Gastroesophageal sphincter (tissue), 4 donors: ENCODE results near the gene OR5AN1. TPM values are rescaled to one million over a fixed set of nuclear protein-coding genes. Genes with fewer than 3 reads are reported as not detected.

ENCODE experiments used
- ATAC-seq: fragments of 150-250 bp; one replicate; pipeline ENCODE4 v1.9.1; 2016; ENCODE audit warnings: mild to moderate bottlenecking, moderate library complexity
- H3K27ac ChIP-seq, 4 donors: fragments of 200-600 bp; sonication (generic) in 3 of 4; 1 replicate in 3 of 4; 2 replicates in 1 of 4; pipeline ENCODE4 v1.5.1; 2016 to 2019
- H3K27me3 ChIP-seq: fragments of 200-600 bp; sonication (generic); one replicate; pipeline ENCODE4 v1.5.1; 2019
- H3K36me3 ChIP-seq, 2 donors: fragments of 200-600 bp; sonication (generic); one replicate each; pipeline ENCODE4 v1.5.1; 2019; ENCODE audit warnings: control low read depth in 1 of 2
- H3K4me1 ChIP-seq, 3 donors: fragments of 200-600 bp; sonication (generic); 1 replicate in 2 of 3; 2 replicates in 1 of 3; pipeline ENCODE4 v1.5.1; 2016 to 2019; ENCODE audit warnings: control low read depth in 2 of 3
- H3K4me3 ChIP-seq, 2 donors: fragments of 200-600 bp; sonication (generic); one replicate each; pipeline ENCODE4 v1.5.1; 2019; ENCODE audit warnings: mild to moderate bottlenecking in 1 of 2, moderate library complexity in 1 of 2
- H3K9me3 ChIP-seq, 3 donors: fragments of 200-600 bp; sonication (generic); one replicate each; pipeline ENCODE4 v1.5.1; 2017 to 2019; ENCODE audit warnings: control low read depth in 2 of 3
- CTCF ChIP-seq, 4 experiments: fragments of 200-600 bp in 2 of 4; fragments of 450-650 bp in 2 of 4; sonication (generic) in 1 of 4; IDR thresholded peaks; one replicate each; pipeline ENCODE4 v1.5.1; 2017 to 2019; ENCODE audit warnings: antibody characterized with exemption in 4 of 4, mild to moderate bottlenecking in 2 of 4, moderate library complexity in 2 of 4
- EP300 ChIP-seq: sonication (generic); formaldehyde crosslinking; IDR thresholded peaks from one replicate; pipeline ENCODE4 v1.6.1; 2017; ENCODE audit warnings: antibody characterized with exemption, mild to moderate bottlenecking
- POLR2A ChIP-seq, 2 donors: fragments of 450-650 bp; IDR thresholded peaks; one replicate each; pipeline ENCODE4 v1.6.1; 2017; ENCODE audit warnings: antibody characterized with exemption in 2 of 2, mild to moderate bottlenecking in 2 of 2, moderate library complexity in 1 of 2
- POLR2AphosphoS5 ChIP-seq: sonication (generic); formaldehyde crosslinking; IDR thresholded peaks from one replicate; pipeline ENCODE4 v1.6.1; 2017; ENCODE audit warnings: antibody characterized with exemption
- WGBS, 2 donors: methylation state at CpG; one replicate each; pipeline ENCODE4 v1.1.5; 2018; ENCODE audit warnings: low coverage in 1 of 2; 5-methylcytosine and 5-hydroxymethylcytosine counted together
- total RNA-seq, 4 donors: library from RNA; depleted of rRNA; stranded (reverse); fragments of >200 nt; gene quantifications; one replicate each; pipeline ENCODE4 v1.1.0, GENCODE V29; 2016

The OR5AN1 gene
- total RNA-seq, 4 donors from 2014 or later: not detected

- TF ChIP-seq POLR2AphosphoS5 (no peak), EP300 (no peak), CTCF (IDR thresholded peaks at IDR 0.05) (no peak), POLR2A (IDR thresholded peaks at IDR 0.05) (no peak)
- Histone ChIP-seq H3K27ac (no peak overlapping the region), H3K9me3 (peaks cover 0 to 9% (median 0%) of the 10 kb centered on the region in 3 donors), H3K4me3 (no peak overlapping the region), H3K4me1 (no peaks in the 10 kb centered on the region), H3K36me3 (no peaks in the 10 kb centered on the region), H3K27me3 (peaks cover 8% of the 10 kb centered on the region)
- WGBS, 2 donors: no CpG with 5 or more reads among the region's 4 CpGs
- ATAC-seq: no peak
Measured at GRCh38 chr11:59355226-59355625, 3.5 kb upstream of the OR5AN1 start.

- Histone ChIP-seq H3K27ac (no peak overlapping the region), H3K36me3 (no peaks in the 10 kb centered on the region), H3K4me1 (no peaks in the 10 kb centered on the region), H3K27me3 (peaks cover 8% of the 10 kb centered on the region), H3K9me3 (peaks cover 0 to 9% (median 0%) of the 10 kb centered on the region in 3 donors), H3K4me3 (no peak overlapping the region)
- no peak for ATAC-seq
- TF ChIP-seq POLR2A (IDR thresholded peaks at IDR 0.05) (no peak), EP300 (no peak), POLR2AphosphoS5 (no peak)
- 88 to 100% methylated on average over 1 of the region's 1 CpG for WGBS, 2 donors
Measured at GRCh38 chr11:59356561-59356960, 2.1 kb upstream of the OR5AN1 start.

- Histone ChIP-seq H3K9me3 (peaks cover 0 to 9% (median 0%) of the 10 kb centered on the region in 3 donors), H3K4me3 (no peak overlapping the region), H3K36me3 (no peaks in the 10 kb centered on the region), H3K27ac (no peak overlapping the region), H3K27me3 (peaks cover 8% of the 10 kb centered on the region), H3K4me1 (no peaks in the 10 kb centered on the region)
- TF ChIP-seq POLR2AphosphoS5 (no peak), POLR2A (IDR thresholded peaks at IDR 0.05) (no peak), EP300 (no peak), CTCF (IDR thresholded peaks at IDR 0.05) (no peak)
- ATAC-seq: no peak
Measured at GRCh38 chr11:59358020-59358419, 675 bp upstream of the OR5AN1 start.

- ATAC-seq: no peak
- peaks cover 0 to 14% (median 0%) of the 10 kb centered on the region in 3 donors for H3K9me3 ChIP-seq
Measured at GRCh38 chr11:59365232-59366018, 6.7 kb downstream of the OR5AN1 start.

More at GRCh38 chr11:59365232-59366018, 6.7 kb downstream of the OR5AN1 start:
- Histone ChIP-seq H3K36me3 (no peaks in the 10 kb centered on the region), H3K4me3 (no peak overlapping the region), H3K27me3 (no peaks in the 10 kb centered on the region), H3K4me1 (no peaks in the 10 kb centered on the region), H3K27ac (no peak overlapping the region)
- no peak for TF ChIP-seq EP300
- TF ChIP-seq POLR2AphosphoS5: no peak
- no peak for TF ChIP-seq CTCF (IDR thresholded peaks at IDR 0.05)
- no peak for TF ChIP-seq POLR2A (IDR thresholded peaks at IDR 0.05)
